ENCODE measurements around the gene MRPL20. TPM values are rescaled to one million over a fixed set of nuclear protein-coding genes. Genes with fewer than 3 reads are reported as not detected.

Gene MRPL20
- total and polyA plus RNA-seq, 2 donors (not counting 1 experiment from before 2014, with no cell fraction given), result 81.7 to 150 TPM

DNA sequence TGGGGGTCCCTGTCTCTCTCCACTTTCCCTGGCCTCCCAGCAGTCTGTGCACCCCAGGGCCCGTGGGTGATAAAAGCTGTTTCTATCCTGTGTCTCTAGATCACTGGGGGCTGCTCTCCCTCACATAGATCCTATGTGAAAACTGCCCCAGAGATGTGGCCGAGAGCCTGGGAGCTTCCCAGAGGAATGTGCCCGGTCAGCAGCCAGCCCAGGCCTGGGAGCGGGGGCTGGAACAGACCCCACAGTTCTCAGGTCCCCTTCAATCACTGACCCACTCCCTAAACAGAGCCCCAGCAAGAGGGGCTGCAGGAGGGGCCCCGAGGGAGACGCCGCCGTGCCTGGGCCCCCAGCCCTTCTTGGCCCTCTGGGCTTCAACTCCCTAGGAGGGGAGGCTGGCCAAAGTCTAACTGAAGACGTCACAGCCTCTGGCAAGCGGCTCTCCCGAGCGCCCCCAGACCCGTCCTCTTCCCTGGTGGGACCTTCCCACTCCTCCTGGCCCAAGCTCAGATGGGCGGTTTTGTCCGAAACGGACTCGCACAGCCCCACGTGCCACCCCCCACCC is 49.1 kb downstream of the MRPL20 start:
- Histone ChIP-seq H2AFZ (ENCODE audit: low read length) (no peak overlapping the region), H3K9me3 (ENCODE audit: control insufficient read depth, insufficient read depth, low read depth, low read length) (no peaks in the 10 kb centered on the region), H3K36me3 (ENCODE audit: control insufficient read depth, insufficient read depth, low read length) (peaks cover 19% of the 10 kb centered on the region), H3K79me2 (ENCODE audit: control insufficient read depth, insufficient read depth, low read length) (peaks cover 52% of the 10 kb centered on the region), H3K4me3 (replicated peaks in 1 of 4; ENCODE audit: control extremely low read depth in 1 of 4, insufficient read depth in 1 of 4, low read depth in 3 of 4, low read length in 4 of 4) (peak overlapping the region; percentile 91 to 98 (median 97)), H3K27me3 (ENCODE audit: control insufficient read depth, insufficient read depth, low read length) (no peaks in the 10 kb centered on the region), H3K4me2 (ENCODE audit: extremely low read depth, insufficient read depth, low read length) (peak overlapping the region; percentile 87), H3K9ac (ENCODE audit: insufficient read depth, low read length) (peak overlapping the region; percentile 92), H3K27ac (ENCODE audit: insufficient read depth, low read length) (peak overlapping the region; percentile 96), H4K20me1 (ENCODE audit: control insufficient read depth, extremely low read depth, insufficient read depth, low read length) (no peaks in the 10 kb centered on the region), H3K4me1 (ENCODE audit: control insufficient read depth, extremely low read depth, insufficient read depth, low read length) (peaks cover 35% of the 10 kb centered on the region)
- TF ChIP-seq, protein P1, sequence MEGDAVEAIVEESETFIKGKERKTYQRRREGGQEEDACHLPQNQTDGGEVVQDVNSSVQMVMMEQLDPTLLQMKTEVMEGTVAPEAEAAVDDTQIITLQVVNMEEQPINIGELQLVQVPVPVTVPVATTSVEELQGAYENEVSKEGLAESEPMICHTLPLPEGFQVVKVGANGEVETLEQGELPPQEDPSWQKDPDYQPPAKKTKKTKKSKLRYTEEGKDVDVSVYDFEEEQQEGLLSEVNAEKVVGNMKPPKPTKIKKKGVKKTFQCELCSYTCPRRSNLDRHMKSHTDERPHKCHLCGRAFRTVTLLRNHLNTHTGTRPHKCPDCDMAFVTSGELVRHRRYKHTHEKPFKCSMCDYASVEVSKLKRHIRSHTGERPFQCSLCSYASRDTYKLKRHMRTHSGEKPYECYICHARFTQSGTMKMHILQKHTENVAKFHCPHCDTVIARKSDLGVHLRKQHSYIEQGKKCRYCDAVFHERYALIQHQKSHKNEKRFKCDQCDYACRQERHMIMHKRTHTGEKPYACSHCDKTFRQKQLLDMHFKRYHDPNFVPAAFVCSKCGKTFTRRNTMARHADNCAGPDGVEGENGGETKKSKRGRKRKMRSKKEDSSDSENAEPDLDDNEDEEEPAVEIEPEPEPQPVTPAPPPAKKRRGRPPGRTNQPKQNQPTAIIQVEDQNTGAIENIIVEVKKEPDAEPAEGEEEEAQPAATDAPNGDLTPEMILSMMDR (conservative IDR thresholded peaks at IDR 0.05 in 1 of 2, IDR thresholded peaks at IDR 0.05 in 1 of 2; ENCODE audit: low read depth in 1 of 2, low read length in 2 of 2), result no peak
- TF ChIP-seq EZH2 (IDR thresholded peaks at IDR 0.05; ENCODE audit: low read length, missing control alignments), result no peak
- DNase-seq (ENCODE audit: low read depth in 2 of 2), result no peak

DNA sequence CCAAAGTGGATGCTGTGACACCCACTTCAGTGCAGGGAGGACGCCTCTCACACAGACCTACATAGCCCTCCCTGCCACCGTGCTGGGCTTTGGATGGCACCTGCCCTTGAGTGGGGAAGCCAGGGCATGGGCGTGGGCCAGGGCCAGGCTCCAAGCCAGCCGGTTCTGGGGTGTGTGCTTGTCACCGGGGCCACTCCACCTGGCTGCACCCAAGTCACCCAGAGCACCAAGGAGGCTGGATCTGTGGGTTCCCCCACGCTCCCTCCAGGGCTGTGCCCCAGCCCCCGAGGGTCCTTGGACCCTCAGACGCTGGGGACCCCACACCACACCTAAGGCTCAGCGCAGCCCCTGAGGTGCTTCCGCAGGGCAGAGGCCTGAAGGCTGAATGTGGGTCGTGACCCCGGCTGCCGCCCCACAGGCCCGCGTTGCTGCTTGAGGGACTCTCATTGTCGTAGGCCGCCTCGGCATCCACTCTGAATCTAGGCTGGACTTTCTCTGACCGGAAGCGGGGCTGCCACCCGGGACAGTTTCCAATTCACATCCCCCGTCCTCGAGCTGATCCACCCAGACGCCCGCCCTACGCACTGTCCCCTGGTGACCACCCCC is 50.2 kb downstream of the MRPL20 start:
- H3K79me2 ChIP-seq (ENCODE audit: control insufficient read depth, insufficient read depth, low read length), result peaks cover 60% of the 10 kb centered on the region
- no peaks in the 10 kb centered on the region for H3K27me3 ChIP-seq (ENCODE audit: control insufficient read depth, insufficient read depth, low read length)
- H4K20me1 ChIP-seq (ENCODE audit: control insufficient read depth, extremely low read depth, insufficient read depth, low read length), result no peaks in the 10 kb centered on the region
- peaks cover 43% of the 10 kb centered on the region for H3K4me1 ChIP-seq (ENCODE audit: control insufficient read depth, extremely low read depth, insufficient read depth, low read length)
- DNase-seq (ENCODE audit: low read depth in 2 of 2), result no peak
- H3K4me3 ChIP-seq (replicated peaks in 1 of 4; ENCODE audit: control extremely low read depth in 1 of 4, insufficient read depth in 1 of 4, low read depth in 3 of 4, low read length in 4 of 4), result peak overlapping the region; percentile 91 to 98 (median 97)
- H3K27ac ChIP-seq (ENCODE audit: insufficient read depth, low read length), result peak overlapping the region; percentile 96
- peak overlapping the region; percentile 92 for H3K9ac ChIP-seq (ENCODE audit: insufficient read depth, low read length)
- H2AFZ ChIP-seq (ENCODE audit: low read length), result no peak overlapping the region
- H3K9me3 ChIP-seq (ENCODE audit: control insufficient read depth, insufficient read depth, low read depth, low read length), result no peaks in the 10 kb centered on the region
- H3K36me3 ChIP-seq (ENCODE audit: control insufficient read depth, insufficient read depth, low read length), result peaks cover 25% of the 10 kb centered on the region
- TF ChIP-seq EZH2 (IDR thresholded peaks at IDR 0.05; ENCODE audit: low read length, missing control alignments), result no peak
- TF ChIP-seq, protein P1 (conservative IDR thresholded peaks at IDR 0.05 in 1 of 2, IDR thresholded peaks at IDR 0.05 in 1 of 2; ENCODE audit: low read depth in 1 of 2, low read length in 2 of 2), result no peak
- peak overlapping the region; percentile 87 for H3K4me2 ChIP-seq (ENCODE audit: extremely low read depth, insufficient read depth, low read length)

DNA sequence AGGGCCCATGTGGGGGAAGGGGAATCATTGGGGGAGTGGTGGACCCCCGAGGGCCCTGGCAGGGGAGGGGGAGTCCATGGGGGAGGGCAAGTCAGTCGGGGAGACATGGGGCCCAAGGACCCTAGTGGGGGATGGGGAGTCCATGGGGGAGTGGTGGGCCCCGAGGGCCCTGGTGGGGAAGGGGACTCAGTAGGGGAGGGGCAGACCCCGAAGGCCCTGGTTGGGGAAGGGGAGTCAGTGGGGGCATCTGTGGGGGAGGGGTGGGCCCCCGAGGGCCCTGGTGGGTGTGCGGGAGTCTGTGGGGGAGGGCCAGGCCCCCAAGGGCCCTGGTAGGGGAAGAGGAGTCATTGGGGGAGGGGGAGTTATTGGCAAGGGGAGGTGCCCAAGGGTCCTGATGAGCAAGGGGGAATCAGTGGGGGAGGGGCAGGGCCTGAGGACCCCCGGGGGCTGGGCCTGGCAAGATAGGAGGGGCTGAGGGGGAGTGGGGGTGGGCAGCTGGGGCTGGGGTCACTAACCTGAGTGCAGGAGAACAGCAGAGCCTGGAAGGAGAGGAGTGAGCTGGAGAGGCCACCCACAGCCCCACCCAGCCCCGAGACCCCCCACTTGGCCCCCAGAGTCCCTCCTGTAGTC is 50.8 kb downstream of the MRPL20 start:
- H3K27ac ChIP-seq (ENCODE audit: insufficient read depth, low read length), result peak overlapping the region; percentile 96
- DNase-seq (ENCODE audit: low read depth in 2 of 2), result no peak
- peak overlapping the region; percentile 44 for H3K4me2 ChIP-seq (ENCODE audit: extremely low read depth, insufficient read depth, low read length)
- peaks cover 62% of the 10 kb centered on the region for H3K79me2 ChIP-seq (ENCODE audit: control insufficient read depth, insufficient read depth, low read length)
- no peaks in the 10 kb centered on the region for H3K9me3 ChIP-seq (ENCODE audit: control insufficient read depth, insufficient read depth, low read depth, low read length)
- peak overlapping the region; percentile 91 to 98 (median 97) for H3K4me3 ChIP-seq (replicated peaks in 1 of 4; ENCODE audit: control extremely low read depth in 1 of 4, insufficient read depth in 1 of 4, low read depth in 3 of 4, low read length in 4 of 4)
- no peak overlapping the region for H2AFZ ChIP-seq (ENCODE audit: low read length)
- peaks cover 25% of the 10 kb centered on the region for H3K36me3 ChIP-seq (ENCODE audit: control insufficient read depth, insufficient read depth, low read length)
- no peaks in the 10 kb centered on the region for H4K20me1 ChIP-seq (ENCODE audit: control insufficient read depth, extremely low read depth, insufficient read depth, low read length)
- H3K9ac ChIP-seq (ENCODE audit: insufficient read depth, low read length), result peak overlapping the region; percentile 92
- peaks cover 40% of the 10 kb centered on the region for H3K4me1 ChIP-seq (ENCODE audit: control insufficient read depth, extremely low read depth, insufficient read depth, low read length)
- TF ChIP-seq, protein P1 (conservative IDR thresholded peaks at IDR 0.05 in 1 of 2, IDR thresholded peaks at IDR 0.05 in 1 of 2; ENCODE audit: low read depth in 1 of 2, low read length in 2 of 2), result no peak
- TF ChIP-seq EZH2 (IDR thresholded peaks at IDR 0.05; ENCODE audit: low read length, missing control alignments), result no peak
- H3K27me3 ChIP-seq (ENCODE audit: control insufficient read depth, insufficient read depth, low read length), result no peaks in the 10 kb centered on the region

Measured in fibroblast of lung (primary cell).